K562 (cell line): ENCODE data around the gene SPTLC2. TPM values are rescaled to one million over a fixed set of nuclear protein-coding genes. Genes with fewer than 3 reads are reported as not detected.

ENCODE experiments used
- CREM ChIP-seq: IDR thresholded peaks from 2 replicates; pipeline ENCODE4 v1.6.1; 2014; ENCODE audit warnings: antibody characterized with exemption, low read depth
- E2F3 ChIP-seq: fragments of 250-450 bp; sonication (Bioruptor Pico); IDR thresholded peaks from 2 replicates; pipeline ENCODE4 v1.4.0; 2020; ENCODE audit warnings: mild to moderate bottlenecking
- ELF1 ChIP-seq: fragments of 200-800 bp; sonication (Bioruptor generic); IDR thresholded peaks from 2 replicates; pipeline ENCODE4 v1.6.1; 2016; ENCODE audit warnings: missing genetic modification characterization, missing compliant biosample characterization
- HCFC1 ChIP-seq: IDR thresholded peaks from 2 replicates; pipeline ENCODE4 v1.6.1; 2012; ENCODE audit warnings: low read depth, low read length, improper control_type of control experiment
- NCOA1 ChIP-seq: fragments of 450-650 bp; IDR thresholded peaks from 2 replicates; pipeline ENCODE4 v1.6.1; 2016; ENCODE audit warnings: low read depth
- NONO ChIP-seq, 2 experiments: fragments of 200-400 bp in 1 of 2; fragments of 450-650 bp in 1 of 2; formaldehyde crosslinking in 1 of 2; IDR thresholded peaks; 2 replicates each; pipeline ENCODE4 v1.6.1; 2017; ENCODE audit warnings: low read depth in 2 of 2, mild to moderate bottlenecking in 2 of 2, moderate library complexity in 2 of 2, low read length in 1 of 2
- PHF20 ChIP-seq: fragments of 450-650 bp; IDR thresholded peaks from 2 replicates; pipeline ENCODE4 v1.6.1; 2018; ENCODE audit not compliant: partially characterized antibody
- POU5F1 ChIP-seq: fragments of 150-350 bp; IDR thresholded peaks from 2 replicates; pipeline ENCODE4 v1.6.1; 2014; ENCODE audit warnings: borderline replicate concordance, low read length, low read depth, mild to moderate bottlenecking; ENCODE audit not compliant: partially characterized antibody
- RB1 ChIP-seq: fragments of 450-650 bp; IDR thresholded peaks from 2 replicates; pipeline ENCODE4 v1.6.1; 2017; ENCODE audit warnings: low read depth, mild to moderate bottlenecking
- TAF9B ChIP-seq: fragments of 450-650 bp; IDR thresholded peaks from 2 replicates; pipeline ENCODE4 v1.6.1; 2018; ENCODE audit warnings: mild to moderate bottlenecking; ENCODE audit not compliant: partially characterized antibody
- ZFX ChIP-seq: sonication (generic); formaldehyde crosslinking; IDR thresholded peaks from 2 replicates; pipeline ENCODE4 v1.8.0; 2022; ENCODE audit warnings: mild to moderate bottlenecking, missing genetic modification reagents, moderate library complexity
- ZNF311 ChIP-seq: fragments of 250-450 bp; sonication (Bioruptor Pico); IDR thresholded peaks from 2 replicates; pipeline ENCODE4 v1.4.0; 2020; ENCODE audit warnings: mild to moderate bottlenecking, moderate library complexity
- ZNF324 ChIP-seq: fragments of 250-450 bp; sonication (Bioruptor Pico); IDR thresholded peaks from 2 replicates; pipeline ENCODE4 v1.4.0; 2020; ENCODE audit warnings: mild to moderate bottlenecking
- ZNF445 ChIP-seq: fragments of 250-450 bp; sonication (Bioruptor Pico); IDR thresholded peaks from 2 replicates; pipeline ENCODE4 v1.4.0; 2020; ENCODE audit warnings: low read depth, mild to moderate bottlenecking, moderate library complexity
- polyA plus RNA-seq, 8 experiments: library from polyadenylated mRNA; depleted of rRNA in 4 of 8; stranded (reverse) in 5 of 8; unstranded in 3 of 8; fragments of >200 nt; fragmentation: Nextera tagmentation in 2 of 8; fragmentation: Illumina TruSeq in 1 of 8; extraction: Ambion mirVana in 2 of 8; extraction: Trizol in 1 of 8; gene quantifications; 2 replicates each; pipeline versions ENCODE4 v1.2.1 to v1.2.3, GENCODE V29; 2011 to 2014; ENCODE audit warnings: inconsistent platforms in 1 of 8, missing spikeins in 1 of 8
- total RNA-seq, 7 experiments: library from RNA; depleted of rRNA in 6 of 7; stranded (reverse); fragments of >200 nt in 6 of 7; fragmentation: Illumina TruSeq in 2 of 7; extraction: Trizol in 2 of 7; gene quantifications; 2 replicates each; pipeline versions ENCODE4 v1.2.1 to v1.2.3, GENCODE V29; 2011 to 2021; ENCODE audit warnings: low replicate concordance in 1 of 7
- TF ChIP-seq, protein P1 (sequence below), 2 experiments: fragments of 450-650 bp; conservative IDR thresholded peaks; 2 replicates each; pipeline ENCODE4 v1.6.1; 2017; ENCODE audit warnings: mild to moderate bottlenecking in 2 of 2, moderate library complexity in 2 of 2
- TF ChIP-seq, protein P2 (sequence below): conservative IDR thresholded peaks from 2 replicates; pipeline ENCODE4 v1.6.1; 2011; ENCODE audit warnings: low read depth, mild to moderate bottlenecking, low read length; ENCODE audit not compliant: control insufficient read depth
- TF ChIP-seq, protein P3 (sequence below), 2 experiments: fragments of 450-650 bp in 1 of 2; sonication (generic) in 1 of 2; formaldehyde crosslinking in 1 of 2; IDR thresholded peaks in 1 of 2; conservative IDR thresholded peaks in 1 of 2; 2 replicates each; pipeline versions ENCODE4 v1.6.1 to v1.8.1; 2016 to 2023; ENCODE audit warnings: mild to moderate bottlenecking in 2 of 2, moderate library complexity in 2 of 2, inconsistent platforms in 1 of 2, missing genetic modification reagents in 1 of 2
- TF ChIP-seq, protein P4 (sequence below), 2 experiments: fragments of 450-650 bp; IDR thresholded peaks; 2 replicates each; pipeline ENCODE4 v1.6.1; 2018; ENCODE audit warnings: mild to moderate bottlenecking in 2 of 2, low read depth in 1 of 2; ENCODE audit not compliant: partially characterized antibody in 2 of 2

SPTLC2 gene
- total and polyA plus RNA-seq, 9 of the 15 experiments (the other 6 are each of a cell fraction or from before 2014, with no cell fraction given), result 4.5 to 30.4 (median 14.0) TPM

DNA sequence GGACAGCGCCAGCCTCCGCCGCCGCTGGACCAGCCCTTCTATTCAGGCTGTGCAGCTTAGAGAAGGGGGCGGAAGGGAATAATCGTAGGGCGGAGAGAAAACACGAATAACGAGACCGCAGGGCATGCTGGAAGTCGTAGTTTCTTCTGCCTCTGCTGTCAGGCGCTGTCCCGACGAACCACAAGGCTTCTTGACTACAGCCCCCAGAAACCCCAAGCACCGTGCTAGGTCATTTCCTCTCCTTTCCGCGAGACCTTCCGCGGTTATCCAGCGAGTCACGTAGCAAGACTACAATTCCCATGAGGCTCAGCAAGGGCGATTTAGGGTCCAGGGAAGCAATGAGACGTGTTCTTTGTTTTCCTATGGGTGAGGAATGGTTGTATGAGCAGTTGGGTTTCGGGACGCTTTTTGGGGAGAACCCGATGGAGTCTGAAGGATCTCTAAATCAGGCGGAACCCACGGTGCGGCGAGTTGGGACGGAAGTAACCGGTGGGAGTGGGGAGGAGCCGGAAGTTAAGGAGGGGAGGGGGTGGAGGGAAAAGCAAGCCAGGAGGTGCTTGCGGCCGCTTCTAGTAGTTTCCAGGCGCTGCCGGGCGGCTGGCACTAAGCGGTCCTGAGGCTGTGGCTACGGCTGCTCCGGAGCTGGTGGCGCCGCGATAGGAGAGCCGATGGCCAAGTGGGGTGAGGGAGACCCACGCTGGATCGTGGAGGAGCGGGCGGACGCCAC lies 158.8 kb downstream of the SPTLC2 start, which contains the start of the genes AHSA1 and VIPAS39 (continued):
- TF ChIP-seq, protein P1, sequence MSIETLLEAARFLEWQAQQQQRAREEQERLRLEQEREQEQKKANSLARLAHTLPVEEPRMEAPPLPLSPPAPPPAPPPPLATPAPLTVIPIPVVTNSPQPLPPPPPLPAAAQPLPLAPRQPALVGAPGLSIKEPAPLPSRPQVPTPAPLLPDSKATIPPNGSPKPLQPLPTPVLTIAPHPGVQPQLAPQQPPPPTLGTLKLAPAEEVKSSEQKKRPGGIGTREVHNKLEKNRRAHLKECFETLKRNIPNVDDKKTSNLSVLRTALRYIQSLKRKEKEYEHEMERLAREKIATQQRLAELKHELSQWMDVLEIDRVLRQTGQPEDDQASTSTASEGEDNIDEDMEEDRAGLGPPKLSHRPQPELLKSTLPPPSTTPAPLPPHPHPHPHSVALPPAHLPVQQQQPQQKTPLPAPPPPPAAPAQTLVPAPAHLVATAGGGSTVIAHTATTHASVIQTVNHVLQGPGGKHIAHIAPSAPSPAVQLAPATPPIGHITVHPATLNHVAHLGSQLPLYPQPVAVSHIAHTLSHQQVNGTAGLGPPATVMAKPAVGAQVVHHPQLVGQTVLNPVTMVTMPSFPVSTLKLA (conservative IDR thresholded peaks at IDR 0.05), result peak; percentile 76
- TF ChIP-seq CREM (peak; percentile 97), ZNF445 (CRISPR knock-in tag) (no peak), TAF9B (peak; percentile 25), NONO (IDR thresholded peaks at IDR 0.05; ENCODE audit: low read depth in 2 of 2, low read length in 1 of 2) (no peak), PHF20 (peak; percentile 52), ZNF311 (CRISPR knock-in tag) (peak; percentile 32; the same call in 1 of the 2 replicates), NCOA1 (peak; percentile 95), RB1 (0 out of 2 replicates have a peak, but pooled peaks have one; percentile 6), E2F3 (CRISPR knock-in tag) (no peak), POU5F1 (peak; percentile 43), ZFX (CRISPR knock-in tag) (peak; percentile 73; the same call in 1 of the 2 replicates), ELF1 (tag) (peak; percentile 82), HCFC1 (peak; percentile 94), ZNF324 (no peak)
- TF ChIP-seq, protein P2, sequence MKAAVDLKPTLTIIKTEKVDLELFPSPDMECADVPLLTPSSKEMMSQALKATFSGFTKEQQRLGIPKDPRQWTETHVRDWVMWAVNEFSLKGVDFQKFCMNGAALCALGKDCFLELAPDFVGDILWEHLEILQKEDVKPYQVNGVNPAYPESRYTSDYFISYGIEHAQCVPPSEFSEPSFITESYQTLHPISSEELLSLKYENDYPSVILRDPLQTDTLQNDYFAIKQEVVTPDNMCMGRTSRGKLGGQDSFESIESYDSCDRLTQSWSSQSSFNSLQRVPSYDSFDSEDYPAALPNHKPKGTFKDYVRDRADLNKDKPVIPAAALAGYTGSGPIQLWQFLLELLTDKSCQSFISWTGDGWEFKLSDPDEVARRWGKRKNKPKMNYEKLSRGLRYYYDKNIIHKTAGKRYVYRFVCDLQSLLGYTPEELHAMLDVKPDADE, result peak; percentile 92; the same call in 1 of the 2 replicates
- TF ChIP-seq, protein P3, sequence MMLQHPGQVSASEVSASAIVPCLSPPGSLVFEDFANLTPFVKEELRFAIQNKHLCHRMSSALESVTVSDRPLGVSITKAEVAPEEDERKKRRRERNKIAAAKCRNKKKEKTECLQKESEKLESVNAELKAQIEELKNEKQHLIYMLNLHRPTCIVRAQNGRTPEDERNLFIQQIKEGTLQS (IDR thresholded peaks at IDR 0.05), result peak; percentile 60; the same call in 1 of the 2 replicates
- TF ChIP-seq, protein P3 (CRISPR knock-in tag; conservative IDR thresholded peaks at IDR 0.05), result no peak
- TF ChIP-seq, protein P4, sequence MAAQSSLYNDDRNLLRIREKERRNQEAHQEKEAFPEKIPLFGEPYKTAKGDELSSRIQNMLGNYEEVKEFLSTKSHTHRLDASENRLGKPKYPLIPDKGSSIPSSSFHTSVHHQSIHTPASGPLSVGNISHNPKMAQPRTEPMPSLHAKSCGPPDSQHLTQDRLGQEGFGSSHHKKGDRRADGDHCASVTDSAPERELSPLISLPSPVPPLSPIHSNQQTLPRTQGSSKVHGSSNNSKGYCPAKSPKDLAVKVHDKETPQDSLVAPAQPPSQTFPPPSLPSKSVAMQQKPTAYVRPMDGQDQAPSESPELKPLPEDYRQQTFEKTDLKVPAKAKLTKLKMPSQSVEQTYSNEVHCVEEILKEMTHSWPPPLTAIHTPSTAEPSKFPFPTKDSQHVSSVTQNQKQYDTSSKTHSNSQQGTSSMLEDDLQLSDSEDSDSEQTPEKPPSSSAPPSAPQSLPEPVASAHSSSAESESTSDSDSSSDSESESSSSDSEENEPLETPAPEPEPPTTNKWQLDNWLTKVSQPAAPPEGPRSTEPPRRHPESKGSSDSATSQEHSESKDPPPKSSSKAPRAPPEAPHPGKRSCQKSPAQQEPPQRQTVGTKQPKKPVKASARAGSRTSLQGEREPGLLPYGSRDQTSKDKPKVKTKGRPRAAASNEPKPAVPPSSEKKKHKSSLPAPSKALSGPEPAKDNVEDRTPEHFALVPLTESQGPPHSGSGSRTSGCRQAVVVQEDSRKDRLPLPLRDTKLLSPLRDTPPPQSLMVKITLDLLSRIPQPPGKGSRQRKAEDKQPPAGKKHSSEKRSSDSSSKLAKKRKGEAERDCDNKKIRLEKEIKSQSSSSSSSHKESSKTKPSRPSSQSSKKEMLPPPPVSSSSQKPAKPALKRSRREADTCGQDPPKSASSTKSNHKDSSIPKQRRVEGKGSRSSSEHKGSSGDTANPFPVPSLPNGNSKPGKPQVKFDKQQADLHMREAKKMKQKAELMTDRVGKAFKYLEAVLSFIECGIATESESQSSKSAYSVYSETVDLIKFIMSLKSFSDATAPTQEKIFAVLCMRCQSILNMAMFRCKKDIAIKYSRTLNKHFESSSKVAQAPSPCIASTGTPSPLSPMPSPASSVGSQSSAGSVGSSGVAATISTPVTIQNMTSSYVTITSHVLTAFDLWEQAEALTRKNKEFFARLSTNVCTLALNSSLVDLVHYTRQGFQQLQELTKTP (IDR thresholded peaks at IDR 0.05; ENCODE audit: low read depth in 1 of 2, partially characterized antibody in 2 of 2), result peak; percentile 13 to 99
